K562 (cell line): ENCODE measurements around the gene BLOC1S4. TPM values are rescaled to one million over a fixed set of nuclear protein-coding genes. Genes with fewer than 3 reads are reported as not detected.

Source experiments
- CREB1 ChIP-seq, 2 experiments: sonication (generic) in 1 of 2; formaldehyde crosslinking in 1 of 2; IDR thresholded peaks; 2 replicates each; pipeline versions ENCODE4 v1.6.1 to v1.8.0; 2012 to 2022; ENCODE audit warnings: inconsistent platforms in 1 of 2, mild to moderate bottlenecking in 1 of 2, missing genetic modification reagents in 1 of 2, moderate library complexity in 1 of 2
- E2F3 ChIP-seq: fragments of 250-450 bp; sonication (Bioruptor Pico); IDR thresholded peaks from 2 replicates; pipeline ENCODE4 v1.4.0; 2020; ENCODE audit warnings: mild to moderate bottlenecking
- FOXP1 ChIP-seq: sonication (generic); formaldehyde crosslinking; IDR thresholded peaks from 2 replicates; pipeline ENCODE4 v1.8.0; 2022; ENCODE audit warnings: mild to moderate bottlenecking, missing genetic modification reagents
- GABPA ChIP-seq: fragments of 200-800 bp; sonication (Bioruptor generic); conservative IDR thresholded peaks from 2 replicates; pipeline ENCODE4 v1.6.1; 2016; ENCODE audit warnings: low read depth, missing genetic modification characterization, missing compliant biosample characterization
- MEF2D ChIP-seq: conservative IDR thresholded peaks from 2 replicates; pipeline ENCODE4 v1.6.1; 2016; ENCODE audit warnings: low read depth, missing genetic modification characterization, missing compliant biosample characterization
- NCOR1 ChIP-seq: fragments of 450-650 bp; IDR thresholded peaks from 2 replicates; pipeline ENCODE4 v1.6.1; 2016; ENCODE audit warnings: mild to moderate bottlenecking, moderate library complexity
- SIN3B ChIP-seq: fragments of 450-650 bp; IDR thresholded peaks from 2 replicates; pipeline ENCODE4 v1.6.1; 2017; ENCODE audit warnings: low read depth, mild to moderate bottlenecking, moderate library complexity
- ZNF175 ChIP-seq: fragments of 200-800 bp; sonication (Bioruptor generic); IDR thresholded peaks from 2 replicates; pipeline ENCODE4 v1.6.1; 2016; ENCODE audit warnings: low read depth, mild to moderate bottlenecking, missing genetic modification characterization, missing compliant biosample characterization
- ZNF253 ChIP-seq: fragments of 250-450 bp; sonication (Bioruptor Pico); conservative IDR thresholded peaks from 2 replicates; pipeline ENCODE4 v1.6.1; 2021; ENCODE audit warnings: mild to moderate bottlenecking
- ZNF830 ChIP-seq: fragments of 250-450 bp; sonication (Bioruptor Pico); IDR thresholded peaks from 2 replicates; pipeline ENCODE4 v1.5.0; 2021; ENCODE audit warnings: mild to moderate bottlenecking
- polyA plus RNA-seq, 8 experiments: library from polyadenylated mRNA; depleted of rRNA in 4 of 8; stranded (reverse) in 5 of 8; unstranded in 3 of 8; fragments of >200 nt; fragmentation: Nextera tagmentation in 2 of 8; fragmentation: Illumina TruSeq in 1 of 8; extraction: Ambion mirVana in 2 of 8; extraction: Trizol in 1 of 8; gene quantifications; 2 replicates each; pipeline versions ENCODE4 v1.2.1 to v1.2.3, GENCODE V29; 2011 to 2014; ENCODE audit warnings: inconsistent platforms in 1 of 8, missing spikeins in 1 of 8
- total RNA-seq, 7 experiments: library from RNA; depleted of rRNA in 6 of 7; stranded (reverse); fragments of >200 nt in 6 of 7; fragmentation: Illumina TruSeq in 2 of 7; extraction: Trizol in 2 of 7; gene quantifications; 2 replicates each; pipeline versions ENCODE4 v1.2.1 to v1.2.3, GENCODE V29; 2011 to 2021; ENCODE audit warnings: low replicate concordance in 1 of 7
- TF ChIP-seq, protein P1 (sequence below), 2 experiments: fragments of 450-650 bp; IDR thresholded peaks; 2 replicates each; pipeline ENCODE4 v1.6.1; 2016
- TF ChIP-seq, protein P2 (sequence below), 2 experiments: fragments of 200-800 bp in 1 of 2; sonication (Bioruptor generic) in 1 of 2; sonication (generic) in 1 of 2; formaldehyde crosslinking in 1 of 2; IDR thresholded peaks in 1 of 2; conservative IDR thresholded peaks in 1 of 2; 2 replicates each; pipeline versions ENCODE4 v1.5.0 to v1.6.1; 2016 to 2020; ENCODE audit warnings: missing compliant biosample characterization in 1 of 2, missing genetic modification characterization in 1 of 2, missing genetic modification reagents in 1 of 2
- TF ChIP-seq, protein P3 (sequence below): fragments of 450-650 bp; IDR thresholded peaks from 2 replicates; pipeline ENCODE4 v1.6.1; 2017; ENCODE audit warnings: antibody characterized with exemption, mild to moderate bottlenecking
- TF ChIP-seq, protein P4 (sequence below): fragments of 450-650 bp; IDR thresholded peaks from 2 replicates; pipeline ENCODE4 v1.6.1; 2016; ENCODE audit warnings: borderline replicate concordance

The BLOC1S4 gene
- total and polyA plus RNA-seq, 9 of the 15 experiments (the other 6 are each of a cell fraction or from before 2014, with no cell fraction given), result 3.1 to 31.6 (median 11.2) TPM

DNA sequence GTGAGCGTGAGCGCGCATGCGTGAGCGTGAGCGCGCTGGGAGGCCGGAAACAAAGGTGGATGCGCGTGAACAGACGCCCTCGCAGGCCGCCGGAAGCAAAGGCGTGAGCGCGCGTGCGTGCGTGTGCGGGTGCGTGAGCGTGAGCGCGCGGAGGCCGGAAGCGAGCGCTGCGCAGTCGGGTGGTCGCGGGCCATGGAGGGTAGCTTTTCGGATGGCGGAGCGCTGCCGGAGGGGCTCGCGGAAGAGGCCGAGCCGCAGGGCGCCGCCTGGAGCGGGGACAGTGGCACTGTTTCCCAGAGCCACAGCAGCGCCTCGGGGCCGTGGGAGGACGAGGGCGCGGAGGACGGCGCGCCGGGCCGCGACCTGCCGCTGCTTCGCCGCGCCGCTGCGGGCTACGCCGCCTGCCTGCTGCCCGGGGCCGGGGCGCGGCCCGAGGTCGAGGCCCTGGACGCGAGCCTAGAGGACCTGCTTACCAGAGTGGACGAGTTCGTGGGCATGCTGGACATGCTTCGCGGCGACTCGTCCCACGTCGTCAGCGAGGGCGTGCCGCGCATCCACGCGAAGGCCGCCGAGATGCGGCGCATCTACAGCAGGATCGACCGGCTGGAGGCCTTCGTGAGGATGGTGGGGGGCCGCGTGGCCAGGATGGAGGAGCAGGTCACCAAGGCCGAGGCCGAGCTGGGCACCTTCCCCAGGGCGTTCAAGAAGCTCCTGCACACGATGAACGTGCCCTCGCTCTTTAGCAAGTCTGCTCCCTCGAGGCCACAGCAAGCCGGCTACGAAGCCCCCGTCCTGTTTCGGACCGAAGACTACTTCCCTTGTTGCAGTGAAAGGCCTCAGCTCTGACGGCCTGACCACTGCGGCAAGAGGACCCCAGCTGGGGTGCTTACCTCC is at the start of gene BLOC1S4 (continued):
- TF ChIP-seq, protein P1, sequence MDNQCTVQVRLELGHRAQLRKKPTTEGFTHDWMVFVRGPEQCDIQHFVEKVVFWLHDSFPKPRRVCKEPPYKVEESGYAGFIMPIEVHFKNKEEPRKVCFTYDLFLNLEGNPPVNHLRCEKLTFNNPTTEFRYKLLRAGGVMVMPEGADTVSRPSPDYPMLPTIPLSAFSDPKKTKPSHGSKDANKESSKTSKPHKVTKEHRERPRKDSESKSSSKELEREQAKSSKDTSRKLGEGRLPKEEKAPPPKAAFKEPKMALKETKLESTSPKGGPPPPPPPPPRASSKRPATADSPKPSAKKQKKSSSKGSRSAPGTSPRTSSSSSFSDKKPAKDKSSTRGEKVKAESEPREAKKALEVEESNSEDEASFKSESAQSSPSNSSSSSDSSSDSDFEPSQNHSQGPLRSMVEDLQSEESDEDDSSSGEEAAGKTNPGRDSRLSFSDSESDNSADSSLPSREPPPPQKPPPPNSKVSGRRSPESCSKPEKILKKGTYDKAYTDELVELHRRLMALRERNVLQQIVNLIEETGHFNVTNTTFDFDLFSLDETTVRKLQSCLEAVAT (IDR thresholded peaks at IDR 0.05), result peak in 1 of 2 experiments; percentile 22; a peak in 1 of 4 replicates
- TF ChIP-seq NCOR1 (no peak), ZNF175 (CRISPR knock-in tag) (peak; percentile 94), SIN3B (peak; percentile 35; the same call in 1 of the 2 replicates), CREB1 (IDR thresholded peaks at IDR 0.05) (0 out of 2 replicates have a peak, but pooled peaks have one; percentile 35), CREB1 (CRISPR knock-in tag; IDR thresholded peaks at IDR 0.05) (peak; percentile 26; the same call in 1 of the 2 replicates), MEF2D (tag) (no peak), FOXP1 (CRISPR knock-in tag) (peak; percentile 82), GABPA (tag) (peak; percentile 92), ZNF830 (CRISPR knock-in tag) (0 out of 2 replicates have a peak, but pooled peaks have one; percentile 35), E2F3 (CRISPR knock-in tag) (peak; percentile 49; the same call in 1 of the 2 replicates), ZNF253 (CRISPR knock-in tag) (no peak)
- TF ChIP-seq, protein P2, sequence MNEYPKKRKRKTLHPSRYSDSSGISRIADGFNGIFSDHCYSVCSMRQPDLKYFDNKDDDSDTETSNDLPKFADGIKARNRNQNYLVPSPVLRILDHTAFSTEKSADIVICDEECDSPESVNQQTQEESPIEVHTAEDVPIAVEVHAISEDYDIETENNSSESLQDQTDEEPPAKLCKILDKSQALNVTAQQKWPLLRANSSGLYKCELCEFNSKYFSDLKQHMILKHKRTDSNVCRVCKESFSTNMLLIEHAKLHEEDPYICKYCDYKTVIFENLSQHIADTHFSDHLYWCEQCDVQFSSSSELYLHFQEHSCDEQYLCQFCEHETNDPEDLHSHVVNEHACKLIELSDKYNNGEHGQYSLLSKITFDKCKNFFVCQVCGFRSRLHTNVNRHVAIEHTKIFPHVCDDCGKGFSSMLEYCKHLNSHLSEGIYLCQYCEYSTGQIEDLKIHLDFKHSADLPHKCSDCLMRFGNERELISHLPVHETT (CRISPR knock-in tag; conservative IDR thresholded peaks at IDR 0.05 in 1 of 2, IDR thresholded peaks at IDR 0.05 in 1 of 2), result peak in 1 of 2 experiments; percentile 88; a peak in 2 of 4 replicates
- TF ChIP-seq, protein P3, sequence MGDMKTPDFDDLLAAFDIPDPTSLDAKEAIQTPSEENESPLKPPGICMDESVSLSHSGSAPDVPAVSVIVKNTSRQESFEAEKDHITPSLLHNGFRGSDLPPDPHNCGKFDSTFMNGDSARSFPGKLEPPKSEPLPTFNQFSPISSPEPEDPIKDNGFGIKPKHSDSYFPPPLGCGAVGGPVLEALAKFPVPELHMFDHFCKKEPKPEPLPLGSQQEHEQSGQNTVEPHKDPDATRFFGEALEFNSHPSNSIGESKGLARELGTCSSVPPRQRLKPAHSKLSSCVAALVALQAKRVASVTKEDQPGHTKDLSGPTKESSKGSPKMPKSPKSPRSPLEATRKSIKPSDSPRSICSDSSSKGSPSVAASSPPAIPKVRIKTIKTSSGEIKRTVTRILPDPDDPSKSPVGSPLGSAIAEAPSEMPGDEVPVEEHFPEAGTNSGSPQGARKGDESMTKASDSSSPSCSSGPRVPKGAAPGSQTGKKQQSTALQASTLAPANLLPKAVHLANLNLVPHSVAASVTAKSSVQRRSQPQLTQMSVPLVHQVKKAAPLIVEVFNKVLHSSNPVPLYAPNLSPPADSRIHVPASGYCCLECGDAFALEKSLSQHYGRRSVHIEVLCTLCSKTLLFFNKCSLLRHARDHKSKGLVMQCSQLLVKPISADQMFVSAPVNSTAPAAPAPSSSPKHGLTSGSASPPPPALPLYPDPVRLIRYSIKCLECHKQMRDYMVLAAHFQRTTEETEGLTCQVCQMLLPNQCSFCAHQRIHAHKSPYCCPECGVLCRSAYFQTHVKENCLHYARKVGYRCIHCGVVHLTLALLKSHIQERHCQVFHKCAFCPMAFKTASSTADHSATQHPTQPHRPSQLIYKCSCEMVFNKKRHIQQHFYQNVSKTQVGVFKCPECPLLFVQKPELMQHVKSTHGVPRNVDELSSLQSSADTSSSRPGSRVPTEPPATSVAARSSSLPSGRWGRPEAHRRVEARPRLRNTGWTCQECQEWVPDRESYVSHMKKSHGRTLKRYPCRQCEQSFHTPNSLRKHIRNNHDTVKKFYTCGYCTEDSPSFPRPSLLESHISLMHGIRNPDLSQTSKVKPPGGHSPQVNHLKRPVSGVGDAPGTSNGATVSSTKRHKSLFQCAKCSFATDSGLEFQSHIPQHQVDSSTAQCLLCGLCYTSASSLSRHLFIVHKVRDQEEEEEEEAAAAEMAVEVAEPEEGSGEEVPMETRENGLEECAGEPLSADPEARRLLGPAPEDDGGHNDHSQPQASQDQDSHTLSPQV, result peak; percentile 82
- TF ChIP-seq, protein P4, sequence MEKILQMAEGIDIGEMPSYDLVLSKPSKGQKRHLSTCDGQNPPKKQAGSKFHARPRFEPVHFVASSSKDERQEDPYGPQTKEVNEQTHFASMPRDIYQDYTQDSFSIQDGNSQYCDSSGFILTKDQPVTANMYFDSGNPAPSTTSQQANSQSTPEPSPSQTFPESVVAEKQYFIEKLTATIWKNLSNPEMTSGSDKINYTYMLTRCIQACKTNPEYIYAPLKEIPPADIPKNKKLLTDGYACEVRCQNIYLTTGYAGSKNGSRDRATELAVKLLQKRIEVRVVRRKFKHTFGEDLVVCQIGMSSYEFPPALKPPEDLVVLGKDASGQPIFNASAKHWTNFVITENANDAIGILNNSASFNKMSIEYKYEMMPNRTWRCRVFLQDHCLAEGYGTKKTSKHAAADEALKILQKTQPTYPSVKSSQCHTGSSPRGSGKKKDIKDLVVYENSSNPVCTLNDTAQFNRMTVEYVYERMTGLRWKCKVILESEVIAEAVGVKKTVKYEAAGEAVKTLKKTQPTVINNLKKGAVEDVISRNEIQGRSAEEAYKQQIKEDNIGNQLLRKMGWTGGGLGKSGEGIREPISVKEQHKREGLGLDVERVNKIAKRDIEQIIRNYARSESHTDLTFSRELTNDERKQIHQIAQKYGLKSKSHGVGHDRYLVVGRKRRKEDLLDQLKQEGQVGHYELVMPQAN, result 0 out of 2 replicates have a peak, but pooled peaks have one; percentile 33
